HG02610 (cell line): ENCODE data around the gene NINJ2.

Experiments
- ATAC-seq: cut with Tn5 transposase; IDR thresholded peaks from one replicate; pipeline ENCODE4 v1.9.1; 2021; ENCODE audit warnings: mild to moderate bottlenecking, moderate library complexity; ENCODE audit not compliant: unreplicated experiment

NINJ2 gene

DNA sequence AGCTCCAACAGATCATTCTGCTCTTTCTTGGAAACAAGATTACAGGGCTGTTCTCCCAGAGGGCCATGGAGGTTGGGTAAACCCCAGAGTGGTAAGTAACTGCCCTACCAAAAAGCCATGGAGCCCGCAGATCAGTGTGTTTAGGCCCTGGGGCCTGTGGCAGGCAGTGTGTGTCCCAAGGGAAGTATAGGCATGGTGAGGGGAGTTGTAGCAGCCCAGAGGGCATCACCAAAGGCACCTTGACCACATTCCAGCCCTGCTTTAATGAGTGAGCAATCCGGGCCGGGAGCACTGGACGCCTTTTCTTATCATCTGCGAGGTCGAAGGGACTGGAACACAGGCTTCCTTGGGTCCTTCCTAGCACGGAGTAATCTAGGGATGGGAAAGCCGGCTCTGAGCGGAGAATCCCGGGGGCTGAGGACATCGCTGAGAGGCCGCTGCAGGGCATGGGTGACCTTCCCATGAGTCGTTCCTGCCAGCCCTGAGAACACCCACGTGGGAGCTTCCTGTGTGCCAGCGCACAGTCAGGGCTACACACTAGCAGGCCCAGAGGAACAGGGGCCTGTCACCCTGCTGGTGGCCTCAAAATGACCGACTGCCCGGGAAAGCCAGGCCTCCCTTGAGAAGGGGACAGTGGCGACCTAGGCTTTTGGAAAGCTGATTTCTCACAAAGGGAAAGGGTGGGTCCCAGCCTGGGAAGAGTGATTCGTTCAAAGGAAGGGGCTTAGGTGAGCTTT lies 91.3 kb downstream of the NINJ2 start:
- ATAC-seq = no peak

DNA sequence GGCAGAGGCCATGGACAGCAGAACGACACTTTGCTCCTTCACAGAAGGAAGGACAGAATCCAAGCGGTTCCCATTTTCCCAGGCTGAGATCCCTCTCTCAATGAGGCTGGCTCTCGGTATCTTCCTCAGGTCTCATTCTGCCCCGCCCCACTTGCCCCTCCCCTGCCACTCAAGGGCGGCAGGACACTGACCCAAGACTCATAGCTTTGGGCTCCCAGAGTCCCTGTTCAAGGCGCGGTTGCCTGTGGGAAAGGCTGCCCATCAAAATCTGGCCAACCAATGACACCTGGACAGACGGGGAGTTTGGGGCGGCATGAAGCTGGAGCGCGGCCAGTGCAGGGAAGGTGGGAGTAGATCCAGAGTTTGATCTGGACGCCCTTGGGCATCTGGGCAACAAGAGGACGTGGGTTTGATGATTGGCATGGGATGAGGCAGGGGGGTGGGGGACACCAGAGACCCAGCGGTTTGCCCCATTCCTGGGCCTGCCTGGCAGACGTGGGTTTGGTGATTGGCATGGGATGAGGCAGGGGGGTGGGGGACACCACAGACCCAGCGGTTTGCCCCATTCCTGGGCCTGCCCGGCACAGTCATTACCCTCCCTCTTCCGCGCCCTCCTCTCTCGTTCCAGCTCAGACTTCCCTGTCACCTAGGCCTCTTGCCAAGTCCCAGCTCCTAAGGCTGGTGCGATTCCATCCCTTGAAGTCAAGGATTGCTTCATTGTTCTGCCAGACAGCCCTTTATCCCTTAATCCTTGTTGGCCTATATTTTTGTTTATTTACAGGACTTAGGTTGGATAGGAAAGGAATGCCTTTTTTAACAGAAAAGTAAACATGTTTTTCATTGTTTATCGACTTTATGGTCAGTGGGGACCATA lies 92.1 kb downstream of the NINJ2 start:
- ATAC-seq = no peak

DNA sequence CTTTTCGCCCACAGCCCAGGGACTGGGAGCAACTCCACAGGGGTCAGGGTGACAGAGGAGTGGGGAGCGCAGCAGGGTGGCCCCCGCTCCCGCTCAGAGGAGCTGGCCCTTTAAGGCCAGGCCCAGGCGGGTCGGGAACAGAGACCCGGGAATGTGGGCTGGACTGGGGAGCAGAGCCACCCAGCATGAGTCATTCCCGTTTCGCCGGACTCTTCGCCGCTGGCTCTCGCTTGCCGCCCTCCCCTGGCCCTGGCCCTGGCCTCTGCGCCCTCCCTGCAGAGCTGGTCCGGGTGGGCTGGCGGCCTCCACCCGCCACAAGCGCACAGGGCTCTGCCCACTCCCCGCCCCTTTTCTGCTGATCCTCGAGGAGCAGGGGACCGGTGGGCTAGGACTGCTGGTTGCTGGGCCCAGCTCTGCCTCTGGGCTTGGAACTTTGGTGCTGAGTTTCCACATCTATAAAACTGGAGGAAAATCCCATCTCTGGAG lies 92.8 kb downstream of the NINJ2 start:
- ATAC-seq = no peak

DNA sequence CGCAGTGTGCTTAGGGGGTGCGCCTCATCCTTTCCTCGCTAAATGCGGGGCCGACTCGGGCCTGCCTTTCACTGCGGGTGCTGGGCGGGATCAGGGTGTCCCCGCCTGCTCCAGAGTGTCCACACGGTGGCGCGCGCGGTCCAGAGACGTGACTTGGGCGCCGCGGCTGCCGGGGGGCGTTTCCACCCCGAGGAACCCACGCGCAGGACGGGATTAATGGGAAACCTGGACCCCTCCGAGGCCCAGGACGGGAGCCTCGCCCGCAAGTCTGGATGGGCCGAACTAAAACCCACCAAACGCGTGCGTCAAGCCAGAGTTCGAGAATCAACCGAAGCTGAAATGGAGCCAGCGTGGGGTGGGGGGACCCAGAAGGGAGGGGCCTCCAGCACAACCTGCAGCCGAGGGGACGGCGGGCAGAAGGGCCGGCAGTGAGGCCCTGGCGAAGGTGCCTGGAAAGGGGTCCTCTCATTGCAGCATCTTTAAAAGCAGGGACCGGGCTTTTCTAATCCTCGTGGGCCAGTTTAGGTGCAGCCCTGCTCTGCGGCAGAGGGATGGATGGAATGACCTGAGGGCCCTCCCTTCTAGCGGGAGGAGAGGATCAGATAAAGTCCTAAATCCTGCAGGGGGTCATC lies 93.3 kb downstream of the NINJ2 start:
- ATAC-seq = peak; percentile 60

DNA sequence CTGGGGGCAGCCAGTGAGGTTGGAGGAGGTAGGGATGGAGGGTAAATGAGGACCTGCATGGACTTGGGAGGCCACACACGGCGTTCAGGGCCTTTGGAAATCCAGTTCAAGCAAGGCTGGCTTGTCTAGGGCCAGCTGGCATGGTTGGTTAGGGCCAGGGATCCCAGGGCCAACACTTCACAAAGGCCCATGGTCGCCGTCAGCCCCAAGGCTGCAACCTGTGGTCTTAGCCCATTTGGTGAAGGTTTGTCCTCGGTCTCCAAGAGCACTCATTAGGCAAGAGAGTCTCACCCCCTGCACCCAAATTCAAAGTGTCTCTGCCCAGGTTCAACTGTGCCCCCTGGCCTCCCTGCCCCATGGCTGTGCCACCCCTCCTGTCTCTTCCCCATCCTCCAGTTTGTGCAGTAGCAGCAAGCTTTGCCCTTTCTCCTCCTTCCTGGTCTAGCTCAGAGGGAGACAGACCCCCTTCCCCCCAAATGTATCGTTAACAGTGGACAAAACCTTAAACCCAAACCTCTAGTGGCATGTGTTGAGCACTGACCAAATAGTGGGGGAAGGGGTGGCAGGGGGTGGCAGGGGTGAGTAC lies 94.1 kb downstream of the NINJ2 start:
- ATAC-seq = no peak

DNA sequence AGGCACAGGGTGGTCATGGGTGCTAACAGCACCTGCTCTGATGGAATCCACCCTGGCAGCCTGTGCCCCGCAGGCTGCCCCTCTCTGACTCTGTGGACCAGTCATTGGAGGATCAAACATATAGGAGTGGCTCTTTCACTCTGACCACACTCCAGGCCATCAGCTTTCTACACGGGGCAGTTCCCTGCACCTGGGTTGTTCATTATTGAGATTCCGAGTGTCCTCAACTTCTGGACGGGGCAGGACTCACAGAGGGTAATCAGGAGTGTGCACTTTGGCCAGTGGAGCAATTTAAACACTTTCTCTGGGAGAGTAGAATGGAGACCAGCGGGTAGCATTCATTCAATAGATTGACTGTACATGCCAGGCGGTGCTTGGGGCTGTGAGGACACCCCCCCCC lies 94.8 kb downstream of the NINJ2 start:
- ATAC-seq = no peak

DNA sequence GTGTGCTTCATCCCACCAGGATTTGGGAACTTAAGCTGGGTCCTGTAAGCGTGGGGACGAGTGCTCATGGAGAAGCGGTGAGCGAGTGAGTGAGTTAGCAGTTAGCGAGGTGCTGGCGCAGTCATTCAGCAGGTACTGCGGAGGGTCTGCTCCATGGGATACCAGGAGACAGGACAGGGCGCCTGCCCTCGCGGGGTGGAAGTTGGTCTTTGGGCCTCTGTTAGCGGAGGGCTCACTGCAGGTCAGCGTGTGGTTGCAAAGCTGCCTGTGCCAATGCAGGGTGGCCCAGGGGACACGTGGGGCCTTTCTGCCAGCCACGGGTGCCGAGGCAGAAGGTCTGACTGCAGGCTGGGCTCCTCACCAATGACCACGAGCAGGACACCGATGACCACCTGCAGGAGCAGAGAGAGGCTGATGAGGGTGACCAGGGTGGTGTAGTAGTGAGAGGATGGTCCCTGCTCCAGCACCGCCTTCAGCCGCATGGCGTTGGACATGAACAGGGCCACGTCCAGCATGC lies 97.6 kb downstream of the NINJ2 start:
- ATAC-seq = no peak

DNA sequence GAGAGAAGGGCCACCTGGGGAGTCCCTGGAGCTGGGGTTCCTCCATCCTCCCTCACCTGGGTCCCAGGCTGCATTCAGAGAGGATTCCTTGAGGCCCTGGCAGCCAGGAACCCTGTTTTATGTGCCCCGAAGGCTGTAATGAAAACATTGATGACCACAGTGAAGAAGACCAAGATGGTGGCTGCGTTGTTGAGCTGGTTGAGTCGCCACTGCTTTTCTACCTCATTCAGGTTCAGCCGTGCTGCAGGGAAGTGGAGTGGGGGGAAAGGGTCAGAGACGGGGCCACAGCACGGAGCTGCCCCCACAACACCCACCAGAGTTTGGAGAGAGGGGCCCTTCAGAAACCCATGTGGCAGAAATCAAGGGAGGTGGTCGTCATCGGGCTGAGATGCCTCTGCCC lies 98.1 kb downstream of the NINJ2 start:
- ATAC-seq = no peak

DNA sequence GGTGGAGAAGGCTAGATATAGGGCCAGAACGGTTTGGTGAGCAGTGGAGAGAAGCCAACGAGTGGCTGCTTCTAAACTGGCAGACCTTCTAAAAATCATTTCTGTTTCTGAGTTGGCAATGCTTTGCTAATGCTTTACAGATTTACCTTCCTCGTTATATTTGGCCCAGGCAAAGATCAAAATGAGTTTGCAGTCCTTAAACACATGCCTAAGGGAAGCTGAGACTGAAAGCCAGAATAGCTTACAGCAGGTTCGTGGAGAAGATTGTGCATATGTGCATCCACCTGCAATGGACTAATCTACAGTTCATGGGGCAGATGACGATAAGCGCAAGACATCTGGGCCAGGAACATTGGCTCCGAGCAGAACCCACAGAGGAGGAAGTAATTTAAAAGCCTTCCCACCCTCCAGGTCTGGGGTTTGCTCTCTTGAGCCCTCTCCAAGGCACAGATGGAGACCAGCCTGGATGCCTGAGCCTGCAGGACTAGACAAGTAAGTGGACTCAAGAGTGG lies 99.4 kb downstream of the NINJ2 start:
- ATAC-seq = no peak

DNA sequence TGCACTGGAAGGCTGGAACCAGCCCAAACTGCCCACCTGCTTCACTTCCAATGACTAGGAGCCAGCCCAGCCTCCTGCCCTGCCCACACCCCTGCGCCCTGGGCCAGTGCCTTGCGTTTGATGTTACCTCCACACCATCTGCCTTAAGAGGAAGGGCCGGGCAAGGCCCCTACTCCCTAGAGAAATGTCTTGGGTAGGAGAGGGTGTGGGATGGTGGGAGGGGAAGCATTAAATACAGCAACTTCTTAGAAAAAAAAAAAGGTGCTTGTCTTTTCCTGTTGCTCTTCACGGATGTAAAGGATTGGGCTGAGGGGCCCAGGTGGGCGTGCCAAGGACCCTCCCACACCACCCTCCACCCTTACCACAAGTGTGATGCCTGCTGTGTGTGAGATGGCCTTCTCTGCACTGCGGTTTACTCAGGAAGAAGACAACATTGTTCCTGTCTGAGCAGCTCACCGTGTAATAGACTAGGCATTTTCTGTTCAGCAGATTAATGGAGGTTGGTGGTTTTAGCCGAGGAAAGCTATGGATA lies 99.9 kb downstream of the NINJ2 start:
- ATAC-seq = no peak

DNA sequence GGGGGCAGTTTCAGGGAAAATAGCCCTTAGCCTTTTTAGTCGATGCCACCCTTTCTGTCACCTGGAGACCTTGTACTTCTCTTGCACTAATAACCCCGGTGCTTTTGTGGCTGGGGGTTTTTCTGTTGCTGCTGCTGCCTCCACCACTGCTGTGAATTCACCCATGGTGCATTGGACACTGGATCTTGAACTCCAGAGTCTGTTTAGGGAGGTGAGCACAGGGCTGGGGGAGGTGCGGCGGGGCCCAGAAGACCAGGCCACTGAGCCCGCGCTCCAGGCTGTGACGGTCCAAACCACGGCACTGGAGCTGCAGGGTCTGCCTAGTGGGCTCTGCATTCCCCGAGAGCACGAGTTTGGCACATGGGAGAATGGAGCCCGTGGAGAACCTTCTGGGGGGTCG lies 100.6 kb downstream of the NINJ2 start:
- no peak for ATAC-seq

DNA sequence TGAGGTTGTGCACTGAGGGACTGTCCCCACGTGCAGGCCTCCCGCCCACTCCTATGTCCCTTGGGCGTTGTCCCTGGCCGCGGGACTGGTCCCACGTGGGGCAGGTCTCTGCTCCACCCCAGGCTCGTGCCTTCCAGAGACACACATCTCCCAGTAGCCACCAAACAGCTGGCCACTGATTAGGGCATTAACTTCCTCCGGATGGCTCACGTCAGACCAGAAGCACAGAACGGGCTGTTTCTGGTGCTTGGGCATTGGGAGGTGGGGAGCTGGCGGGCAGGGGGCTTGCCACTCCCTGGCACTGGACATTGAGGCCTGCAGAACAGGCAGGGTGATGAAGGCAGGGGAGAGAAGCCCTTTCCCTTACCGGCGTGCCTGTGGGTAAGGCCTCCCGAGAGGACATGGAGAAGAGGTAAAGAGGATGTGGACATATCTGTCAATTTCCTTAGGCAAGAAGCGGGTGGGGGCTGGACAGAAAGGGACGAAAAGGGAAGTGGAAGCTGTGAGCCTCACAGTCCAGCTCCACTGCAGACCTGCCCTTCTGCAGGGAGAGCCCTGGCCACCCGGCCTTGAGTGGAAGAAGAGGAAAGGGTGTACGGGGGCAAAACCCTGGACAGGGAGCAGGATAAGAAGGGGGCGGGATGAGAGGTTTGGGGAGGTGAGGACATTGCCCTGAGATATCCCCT lies 101.2 kb downstream of the NINJ2 start:
- no peak for ATAC-seq

DNA sequence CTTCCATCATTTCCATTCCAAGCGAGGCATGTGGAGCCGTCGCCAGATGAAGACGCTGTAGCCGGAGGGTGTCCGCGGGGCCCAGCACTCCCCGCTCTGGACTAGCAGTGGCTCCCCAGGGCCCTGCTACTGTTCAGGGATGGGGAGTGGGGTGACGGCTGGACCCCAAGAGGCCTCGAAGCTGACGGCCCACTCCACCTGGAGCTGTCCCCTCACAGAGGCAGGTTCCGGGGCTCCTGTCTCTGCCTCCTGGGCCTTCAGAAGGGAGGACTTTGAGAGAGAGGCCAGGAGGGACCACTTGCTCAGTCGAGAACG lies 101.9 kb downstream of the NINJ2 start:
- ATAC-seq = no peak

DNA sequence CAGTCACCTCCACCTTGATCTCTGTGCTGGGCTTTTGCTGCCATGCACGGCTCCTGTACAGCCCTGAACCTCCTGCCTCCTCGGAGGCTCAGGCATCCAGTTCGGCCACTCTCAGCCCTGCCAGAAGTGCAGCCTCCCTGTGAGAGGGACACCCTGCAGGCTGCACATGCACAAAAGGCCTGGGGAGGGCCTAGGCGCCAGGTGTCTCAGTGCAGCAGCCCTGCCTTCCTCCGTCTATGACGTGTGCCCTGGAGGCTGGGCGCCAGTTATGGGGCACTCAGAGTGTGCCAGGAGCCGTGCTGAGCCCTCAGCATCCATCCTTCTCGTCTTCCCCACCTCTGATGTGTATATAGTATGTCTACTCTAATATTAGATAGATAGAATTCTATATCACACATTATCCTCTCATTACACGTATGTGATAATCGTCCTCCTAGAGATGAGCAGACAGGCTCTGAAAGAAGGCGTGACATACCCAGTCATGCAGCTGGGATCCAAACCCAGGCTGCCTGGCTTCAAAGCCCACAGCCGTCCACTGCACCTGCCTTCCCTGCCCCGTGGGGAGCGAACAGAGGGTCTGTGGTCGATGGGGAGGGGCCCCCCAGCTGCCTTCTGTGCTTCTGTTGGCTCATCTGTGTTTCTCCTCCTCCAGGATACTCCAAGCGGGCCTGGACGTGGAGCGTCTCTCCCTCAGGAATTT lies 102.4 kb downstream of the NINJ2 start:
- ATAC-seq = no peak

DNA sequence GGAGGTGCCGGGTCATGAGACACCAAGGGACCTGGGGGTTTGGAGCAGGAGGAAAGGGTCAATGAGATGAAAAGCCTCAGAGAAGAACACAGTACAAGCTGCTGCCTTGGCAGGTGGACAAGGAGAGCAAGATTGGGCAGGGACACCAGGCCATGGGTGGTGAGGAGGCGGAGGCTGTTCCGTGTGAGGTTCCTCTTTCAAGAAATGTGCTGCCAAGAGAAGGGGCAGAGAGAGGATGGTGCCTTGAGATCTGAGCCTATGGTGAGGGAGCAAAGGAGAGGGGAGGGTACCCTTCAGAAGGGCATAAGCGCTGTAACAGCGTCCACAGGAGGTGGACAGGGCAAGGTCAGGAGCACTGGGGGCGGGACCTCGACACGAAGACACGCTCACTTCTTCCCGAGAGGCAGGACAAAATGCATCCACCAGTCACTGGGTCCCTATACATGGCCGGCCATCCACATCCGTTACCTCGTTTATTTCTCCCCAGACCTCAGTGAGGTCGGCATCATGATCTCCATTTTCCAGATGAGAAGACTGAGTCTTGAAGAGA lies 103.3 kb downstream of the NINJ2 start:
- no peak for ATAC-seq

DNA sequence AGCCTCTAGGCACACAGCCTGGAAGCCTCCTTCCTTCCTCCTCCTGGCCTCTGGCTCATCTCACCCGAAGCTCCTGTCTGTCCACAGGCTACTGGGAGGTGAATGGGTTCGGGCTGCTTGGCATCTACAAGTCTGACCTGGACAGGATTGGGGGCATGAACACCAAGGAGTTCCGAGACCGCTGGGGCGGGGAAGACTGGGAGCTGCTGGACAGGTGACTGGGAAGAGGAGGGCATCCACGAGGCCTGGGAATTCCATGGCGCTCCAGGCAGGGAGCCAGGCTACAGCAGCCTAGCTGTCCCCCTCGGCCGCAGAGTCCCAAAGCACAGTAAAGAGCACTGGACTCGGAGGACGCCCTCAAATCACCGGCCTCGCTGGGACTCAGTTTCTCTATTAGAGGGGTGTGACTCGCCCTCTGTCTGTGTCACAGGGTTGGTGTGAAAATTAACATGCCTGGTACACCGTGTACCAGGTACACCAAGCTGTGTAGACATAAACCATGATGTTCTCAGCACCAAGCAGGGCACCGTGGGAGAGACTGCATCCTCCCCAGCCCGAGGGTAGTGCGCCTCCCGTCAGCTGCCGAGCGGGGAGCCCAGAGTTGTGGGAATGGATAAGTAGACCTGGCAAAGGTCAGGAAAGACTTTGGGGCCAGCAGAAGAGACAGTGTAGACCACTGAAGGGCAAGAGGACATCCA lies 103.9 kb downstream of the NINJ2 start:
- no peak for ATAC-seq

DNA sequence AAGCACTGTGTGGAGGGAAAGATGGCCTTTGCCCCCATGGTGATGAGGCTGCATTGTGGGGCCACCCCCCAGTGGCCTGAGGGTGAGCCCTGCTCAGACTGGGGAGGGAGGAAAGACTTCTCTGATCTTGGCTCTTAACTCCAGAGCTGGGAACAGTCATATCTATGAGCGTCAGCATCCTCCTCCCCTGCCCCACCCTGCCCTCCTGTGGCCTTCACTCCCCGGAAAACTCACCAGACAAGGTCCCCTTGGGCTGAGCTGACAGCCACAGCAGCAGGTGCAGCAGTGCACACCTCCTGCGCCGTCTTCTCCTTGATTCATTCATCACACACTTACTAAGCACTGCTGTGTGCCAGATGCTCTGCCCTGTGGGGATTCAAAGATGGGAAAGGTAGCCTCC lies 104.7 kb downstream of the NINJ2 start:
- ATAC-seq = no peak

DNA sequence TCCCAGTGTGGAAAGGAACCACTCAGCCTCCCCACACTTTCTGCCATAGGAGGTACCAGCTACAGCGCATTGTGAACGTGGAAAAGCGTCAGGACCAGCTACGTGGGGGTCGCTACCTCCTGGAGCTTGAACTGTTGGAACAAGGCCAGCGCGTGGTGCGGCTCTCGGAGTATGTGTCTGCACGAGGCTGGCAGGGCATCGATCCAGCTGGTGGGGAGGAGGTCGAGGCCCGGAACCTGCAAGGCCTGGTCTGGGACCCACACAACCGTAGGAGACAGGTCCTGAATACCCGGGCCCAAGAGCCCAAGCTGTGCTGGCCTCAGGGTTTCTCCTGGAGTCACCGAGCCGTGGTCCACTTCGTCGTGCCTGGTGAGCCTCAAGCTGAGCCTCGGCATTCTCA lies 106.7 kb downstream of the NINJ2 start:
- ATAC-seq = no peak

DNA sequence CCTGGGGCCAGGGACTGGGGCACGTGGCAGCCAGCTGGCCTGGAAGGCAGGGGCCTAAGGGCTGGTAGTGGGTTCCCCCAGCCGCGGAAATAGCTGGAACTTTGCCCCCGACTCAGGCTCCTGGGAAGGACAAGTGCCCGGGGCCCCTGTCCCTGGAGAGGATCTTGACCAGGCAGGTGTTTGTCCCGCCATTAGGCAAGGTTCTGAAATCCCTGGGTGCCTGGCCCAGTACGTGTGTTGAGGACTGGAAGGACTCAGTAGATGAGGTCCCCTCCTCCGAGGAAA lies 109.3 kb downstream of the NINJ2 start:
- no peak for ATAC-seq
